HFFc6 (cell line): ENCODE measurements around the gene UBASH3B. TPM values are rescaled to one million over a fixed set of nuclear protein-coding genes. Genes with fewer than 3 reads are reported as not detected.
A peak's percentile ranks its signal among the peaks of the same experiment; 100 is the strongest.

Source experiments
- DNase-seq: peaks from one replicate; pipeline ENCODE4 v3.0.0-alpha.2; 2018
- H3K27ac Mint-ChIP-seq: 2 replicates; pipeline ENCODE4 v1.8.0; 2020; ENCODE audit warnings: mild to moderate bottlenecking, mixed read lengths
- H3K27me3 Mint-ChIP-seq: 2 replicates; pipeline ENCODE4 v1.8.0; 2021; ENCODE audit warnings: mild to moderate bottlenecking, moderate library complexity, mixed read lengths; ENCODE audit not compliant: insufficient read depth
- H3K36me3 Mint-ChIP-seq: 2 replicates; pipeline ENCODE4 v1.8.0; 2021; ENCODE audit warnings: low read depth, mixed read lengths
- H3K4me1 Mint-ChIP-seq: 2 replicates; pipeline ENCODE4 v1.8.0; 2020; ENCODE audit warnings: low read depth, mixed read lengths
- H3K4me3 Mint-ChIP-seq: 2 replicates; pipeline ENCODE4 v1.8.0; 2020; ENCODE audit warnings: mild to moderate bottlenecking, moderate library complexity, mixed read lengths
- H3K9me3 Mint-ChIP-seq: 2 replicates; pipeline ENCODE4 v1.8.0; 2020; ENCODE audit warnings: mild to moderate bottlenecking, mixed read lengths
- total RNA-seq, 6 experiments: library from RNA; stranded (reverse); fragmentation: NEBNext Ultra II Directional; extraction: Animal tissue kit (Norgen Biotek cat#: 25700); gene quantifications; 2 replicates in 1 of 6; 3 replicates in 5 of 6; pipeline ENCODE4 v1.2.3, GENCODE V29; 2021
- TF ChIP-seq, protein P1 (sequence below): fragments of 200-600 bp; sonication (generic); IDR thresholded peaks from 2 replicates; pipeline ENCODE4 v1.5.0; 2021; ENCODE audit warnings: antibody characterized with exemption, mild to moderate bottlenecking

The UBASH3B gene
- total RNA-seq, 6 experiments from 2014 or later, result 44.6 to 60.4 (median 52.9) TPM

DNA sequence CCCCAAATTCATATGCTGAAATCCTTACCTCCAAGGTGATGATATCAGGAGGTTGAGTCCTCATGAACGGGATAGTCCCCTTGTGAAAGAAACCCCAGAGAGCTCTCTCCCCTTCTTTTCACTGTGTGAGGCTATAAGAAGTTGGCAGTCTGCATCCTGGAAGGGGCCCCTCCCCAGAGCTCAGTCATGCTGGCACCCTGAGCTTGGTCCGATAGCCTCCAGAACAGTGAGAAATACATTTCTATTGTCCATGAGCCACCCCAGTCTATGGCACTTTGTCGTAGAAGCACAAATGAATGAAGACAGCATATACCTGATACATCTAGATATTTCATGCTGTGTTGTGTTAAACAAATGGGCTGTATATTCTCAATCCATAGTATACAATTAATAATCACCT, 101.7 kb downstream of the UBASH3B start:
- no peaks in the 10 kb centered on the region for H3K9me3 Mint-ChIP-seq
- peaks cover 15% of the 10 kb centered on the region for H3K4me1 Mint-ChIP-seq
- no peak overlapping the region for H3K27ac Mint-ChIP-seq
- DNase-seq, result no peak
- TF ChIP-seq, protein P1, sequence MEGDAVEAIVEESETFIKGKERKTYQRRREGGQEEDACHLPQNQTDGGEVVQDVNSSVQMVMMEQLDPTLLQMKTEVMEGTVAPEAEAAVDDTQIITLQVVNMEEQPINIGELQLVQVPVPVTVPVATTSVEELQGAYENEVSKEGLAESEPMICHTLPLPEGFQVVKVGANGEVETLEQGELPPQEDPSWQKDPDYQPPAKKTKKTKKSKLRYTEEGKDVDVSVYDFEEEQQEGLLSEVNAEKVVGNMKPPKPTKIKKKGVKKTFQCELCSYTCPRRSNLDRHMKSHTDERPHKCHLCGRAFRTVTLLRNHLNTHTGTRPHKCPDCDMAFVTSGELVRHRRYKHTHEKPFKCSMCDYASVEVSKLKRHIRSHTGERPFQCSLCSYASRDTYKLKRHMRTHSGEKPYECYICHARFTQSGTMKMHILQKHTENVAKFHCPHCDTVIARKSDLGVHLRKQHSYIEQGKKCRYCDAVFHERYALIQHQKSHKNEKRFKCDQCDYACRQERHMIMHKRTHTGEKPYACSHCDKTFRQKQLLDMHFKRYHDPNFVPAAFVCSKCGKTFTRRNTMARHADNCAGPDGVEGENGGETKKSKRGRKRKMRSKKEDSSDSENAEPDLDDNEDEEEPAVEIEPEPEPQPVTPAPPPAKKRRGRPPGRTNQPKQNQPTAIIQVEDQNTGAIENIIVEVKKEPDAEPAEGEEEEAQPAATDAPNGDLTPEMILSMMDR, result no peak
- H3K36me3 Mint-ChIP-seq, result 0 out of 2 replicates have a peak, but pooled peaks cover 5% of the 10 kb centered on the region
- no peaks in the 10 kb centered on the region for H3K27me3 Mint-ChIP-seq
- H3K4me3 Mint-ChIP-seq, result no peak overlapping the region

DNA sequence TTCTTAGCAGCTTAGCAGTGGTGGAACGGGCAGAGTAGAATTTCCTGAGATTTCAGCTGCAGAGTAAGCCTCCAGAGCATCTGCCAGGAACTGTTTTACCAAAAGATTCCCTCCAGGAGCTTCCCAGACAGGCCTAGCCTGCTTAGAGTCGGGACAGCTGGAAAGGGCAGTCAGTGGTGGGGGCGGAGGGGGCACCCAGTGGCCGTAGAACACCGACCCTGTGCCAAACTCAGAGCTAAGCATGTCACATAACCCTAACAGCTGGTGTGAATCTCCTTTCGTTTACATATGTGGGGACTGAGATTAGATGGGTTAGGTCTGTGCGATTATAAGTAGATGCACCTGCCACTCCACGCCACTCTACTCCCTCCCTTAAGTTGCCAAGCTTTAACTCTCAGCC, 102.8 kb downstream of the UBASH3B start:
- no peak overlapping the region for H3K27ac Mint-ChIP-seq
- TF ChIP-seq, protein P1, result no peak
- no peak for DNase-seq
- H3K4me3 Mint-ChIP-seq, result no peak overlapping the region
- H3K4me1 Mint-ChIP-seq, result peaks cover 10% of the 10 kb centered on the region
- no peaks in the 10 kb centered on the region for H3K27me3 Mint-ChIP-seq
- peaks cover 7% of the 10 kb centered on the region; the same call in 1 of the 2 replicates for H3K36me3 Mint-ChIP-seq
- no peaks in the 10 kb centered on the region for H3K9me3 Mint-ChIP-seq

DNA sequence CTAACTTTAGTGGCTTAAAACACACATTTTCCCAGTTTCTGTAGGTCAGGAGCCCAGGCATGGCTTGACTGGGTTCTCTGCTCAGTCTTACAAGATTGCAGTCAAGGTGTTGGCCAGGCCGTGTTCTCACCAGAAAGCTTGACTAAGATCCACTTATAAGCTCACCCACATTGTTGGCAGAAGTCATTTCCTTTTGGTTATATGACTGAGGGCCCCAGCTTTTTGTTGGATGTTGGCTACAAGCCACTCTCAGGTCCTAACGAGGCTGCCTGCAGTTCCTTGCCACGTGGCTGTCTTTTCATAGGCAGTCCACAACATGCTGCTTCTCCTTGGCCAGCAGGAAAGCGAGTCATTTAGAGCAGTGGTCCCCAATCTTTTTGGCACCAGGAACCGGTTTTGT, 103.5 kb downstream of the UBASH3B start:
- H3K4me3 Mint-ChIP-seq, result no peak overlapping the region
- H3K36me3 Mint-ChIP-seq, result peaks cover 7% of the 10 kb centered on the region; the same call in 1 of the 2 replicates
- no peaks in the 10 kb centered on the region for H3K9me3 Mint-ChIP-seq
- H3K27ac Mint-ChIP-seq, result peak overlapping the region; percentile 56; the same call in 1 of the 2 replicates
- no peak for DNase-seq
- H3K27me3 Mint-ChIP-seq, result no peaks in the 10 kb centered on the region
- TF ChIP-seq, protein P1, result no peak
- peaks cover 10% of the 10 kb centered on the region for H3K4me1 Mint-ChIP-seq

DNA sequence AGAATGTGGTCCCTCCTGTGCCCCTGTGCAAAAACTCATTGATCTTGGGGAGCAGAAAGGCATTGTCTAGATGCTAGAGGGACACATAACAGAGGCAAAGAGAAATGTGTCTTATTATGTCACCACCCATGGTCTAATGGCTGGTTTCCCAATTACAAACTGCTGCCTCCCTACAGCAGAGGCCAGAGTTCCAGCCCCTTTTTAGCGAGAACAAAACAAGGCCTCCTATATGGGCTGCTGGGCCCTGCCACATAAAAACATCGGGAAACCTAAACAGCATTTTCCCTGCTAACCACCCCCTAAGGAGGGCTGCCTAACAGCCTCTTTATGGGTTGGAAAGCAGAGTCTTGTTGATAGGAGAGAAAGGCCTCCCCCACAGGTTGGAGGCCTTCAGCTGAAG, 107.6 kb downstream of the UBASH3B start:
- no peaks in the 10 kb centered on the region for H3K9me3 Mint-ChIP-seq
- no peak overlapping the region for H3K4me3 Mint-ChIP-seq
- H3K36me3 Mint-ChIP-seq, result peaks cover 7% of the 10 kb centered on the region; the same call in 1 of the 2 replicates

DNA sequence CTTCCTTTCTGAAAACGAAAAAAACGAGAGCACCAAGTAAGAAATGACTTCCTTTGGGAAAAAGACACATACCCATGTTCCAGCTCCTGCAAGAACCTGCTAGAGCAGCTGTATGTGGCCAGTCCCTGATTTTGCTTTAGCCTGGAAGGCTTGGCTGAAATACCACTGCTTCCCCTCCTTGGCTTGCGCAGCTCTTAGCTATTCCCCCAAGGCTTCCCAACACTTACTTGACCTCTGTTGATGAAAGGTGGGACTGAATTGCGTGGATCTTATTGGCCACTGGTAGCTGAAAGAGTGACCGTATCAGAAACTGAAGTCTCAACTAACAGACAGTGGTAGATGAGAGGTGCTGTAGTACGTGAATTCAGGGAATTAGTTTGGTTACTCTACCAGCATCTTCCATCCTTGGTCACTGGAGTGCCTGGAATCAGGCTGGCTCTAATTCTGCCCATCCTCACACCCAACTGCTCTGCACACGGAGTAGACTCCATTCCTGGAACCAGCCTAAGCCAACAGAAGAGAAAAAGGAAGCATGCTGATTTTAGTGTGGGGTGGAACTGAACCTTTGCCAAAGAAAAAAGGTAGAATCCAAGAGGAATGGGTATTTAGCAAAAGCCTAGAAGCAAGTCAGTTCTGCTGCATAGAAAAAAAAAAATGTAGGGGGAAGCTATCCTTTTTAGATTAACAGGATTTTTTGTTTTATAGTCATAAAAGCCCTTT, 109.0 kb downstream of the UBASH3B start:
- H3K27ac Mint-ChIP-seq, result no peak overlapping the region
- H3K36me3 Mint-ChIP-seq, result peaks cover 16% of the 10 kb centered on the region
- H3K4me3 Mint-ChIP-seq, result no peak overlapping the region
- H3K27me3 Mint-ChIP-seq, result peaks cover 3% of the 10 kb centered on the region; the same call in 1 of the 2 replicates
- H3K9me3 Mint-ChIP-seq, result no peaks in the 10 kb centered on the region
- TF ChIP-seq, protein P1, result no peak
- peaks cover 10% of the 10 kb centered on the region for H3K4me1 Mint-ChIP-seq
- no peak for DNase-seq

More for the DNA sequence above, 107.6 kb downstream of the UBASH3B start:
- TF ChIP-seq, protein P1, result no peak
- Mint-ChIP-seq H3K27ac (no peak overlapping the region), H3K4me1 (peaks cover 10% of the 10 kb centered on the region), H3K27me3 (no peaks in the 10 kb centered on the region)
- no peak for DNase-seq
